NCI-H128 (cell line): ENCODE data around the gene TRAIP.

ENCODE experiments used
- DNase-seq: peaks from one replicate; lab custom pipeline; 2025; ENCODE audit not compliant: unreplicated experiment; lab: John Stamatoyannopoulos, UW

Gene TRAIP

GRCh38 chr3:49876567-49876966 is 20.2 kb upstream of the TRAIP start:
- no peak for DNase-seq

GRCh38 chr3:49873623-49874022 is 17.3 kb upstream of the TRAIP start:
- DNase-seq: no peak

- DNase-seq: no peak
Observed at GRCh38 chr3:49872801-49873281, 16.5 kb upstream of the TRAIP start.

- DNase-seq: no peak
Observed at GRCh38 chr3:49871531-49872153, 15.3 kb upstream of the TRAIP start.

GRCh38 chr3:49869525-49870126 is 13.3 kb upstream of the TRAIP start, which contains the start of gene CAMKV:
Gene CAMKV (minus strand): TSS chr3:49869906. CDS start chr3:49862388, 7,518 bp downstream.
- no peak for DNase-seq

GRCh38 chr3:49868862-49869466 is 12.6 kb upstream of the TRAIP start:
- no peak for DNase-seq

GRCh38 chr3:49867871-49868321 is 11.5 kb upstream of the TRAIP start:
- DNase-seq: no peak

GRCh38 chr3:49867400-49867799 is 11.0 kb upstream of the TRAIP start:
- no peak for DNase-seq

GRCh38 chr3:49865198-49865784 is 8.9 kb upstream of the TRAIP start:
- no peak for DNase-seq

- DNase-seq: no peak
Observed at GRCh38 chr3:49864505-49864904, 8.1 kb upstream of the TRAIP start.

GRCh38 chr3:49859576-49860305 is 3.4 kb upstream of the TRAIP start:
- DNase-seq: no peak

- DNase-seq: no peak
Observed at GRCh38 chr3:49855662-49856061, 702 bp downstream of the TRAIP start.

- no peak for DNase-seq
Observed at GRCh38 chr3:49845694-49846093, 10.7 kb downstream of the TRAIP start.

- DNase-seq: no peak
Observed at GRCh38 chr3:49844464-49845183, 11.7 kb downstream of the TRAIP start.

- DNase-seq: no peak
Observed at GRCh38 chr3:49842843-49843517, 13.4 kb downstream of the TRAIP start.

GRCh38 chr3:49841806-49842205 is 14.6 kb downstream of the TRAIP start:
- DNase-seq: no peak

GRCh38 chr3:49841126-49841696 is 15.2 kb downstream of the TRAIP start:
- no peak for DNase-seq

- DNase-seq: no peak
Observed at GRCh38 chr3:49840388-49840787, 16.0 kb downstream of the TRAIP start.

GRCh38 chr3:49839193-49839809 is 17.1 kb downstream of the TRAIP start:
- DNase-seq: peak; percentile 51
